Sigmoid colon (tissue), 7 donors: ENCODE measurements around the gene NR6A1. TPM values are rescaled to one million over a fixed set of nuclear protein-coding genes. Genes with fewer than 3 reads are reported as not detected.

Experiments used
- DNase-seq: peaks from one replicate; pipeline ENCODE4 v3.0.0-alpha.2; 2019
- H3K27ac ChIP-seq, 4 donors: fragments of 200-600 bp; sonication (generic); one replicate each; pipeline ENCODE4 v1.5.1; 2016 to 2019; ENCODE audit warnings: mild to moderate bottlenecking in 1 of 4
- H3K27me3 ChIP-seq, 3 donors: fragments of 200-600 bp; sonication (generic); one replicate each; pipeline ENCODE4 v1.5.1; 2019; ENCODE audit warnings: mild to moderate bottlenecking in 1 of 3
- H3K36me3 ChIP-seq, 4 donors: fragments of 200-600 bp; sonication (generic); one replicate each; pipeline ENCODE4 v1.5.1; 2016 to 2019
- H3K4me1 ChIP-seq, 4 donors: fragments of 200-600 bp; sonication (generic); one replicate each; pipeline ENCODE4 v1.5.1; 2017 to 2019
- H3K4me3 ChIP-seq, 4 donors: fragments of 200-600 bp; sonication (generic); one replicate each; pipeline ENCODE4 v1.5.1; 2017 to 2019; ENCODE audit warnings: mild to moderate bottlenecking in 2 of 4, moderate library complexity in 1 of 4
- H3K9me3 ChIP-seq, 4 donors: fragments of 200-600 bp in 3 of 4; sonication (generic) in 3 of 4; one replicate each; pipeline versions ENCODE4 v1.5.1 to v1.6.1; 2013 to 2019
- EP300 ChIP-seq, 4 donors: sonication (generic); formaldehyde crosslinking; IDR thresholded peaks; one replicate each; pipeline ENCODE4 v1.6.1; 2017; ENCODE audit warnings: antibody characterized with exemption in 4 of 4
- POLR2A ChIP-seq, 2 donors: fragments of 450-650 bp; IDR thresholded peaks; one replicate each; pipeline ENCODE4 v1.6.1; 2016; ENCODE audit warnings: antibody characterized with exemption in 2 of 2, mild to moderate bottlenecking in 2 of 2, moderate library complexity in 2 of 2
- POLR2AphosphoS5 ChIP-seq, 4 donors: sonication (generic); formaldehyde crosslinking; IDR thresholded peaks; one replicate each; pipeline ENCODE4 v1.6.1; 2017; ENCODE audit warnings: antibody characterized with exemption in 4 of 4
- WGBS, 2 donors: extraction: QIAGEN DNeasy Blood & Tissue Kit; methylation state at CpG; one replicate each; pipeline ENCODE4 v1.1.7; 2013; 5-methylcytosine and 5-hydroxymethylcytosine counted together
- intact Hi-C: fragments of 100-400 bp; cut with DNase I; formaldehyde crosslinking; loops from one replicate; pipeline ENCODE4 v1.15.1; 2023
- polyA plus RNA-seq, 3 donors: library from polyadenylated mRNA; stranded (reverse); fragments of 200-250 nt; gene quantifications; one replicate each; pipeline ENCODE4 v1.2.3, GENCODE V29; 2013
- total RNA-seq, 4 donors: library from RNA; depleted of rRNA; stranded (reverse); fragments of >200 nt; gene quantifications; one replicate each; pipeline ENCODE4 v1.1.0, GENCODE V29; 2016
- TF ChIP-seq, protein P1 (sequence below), 4 experiments: fragments of 450-650 bp in 3 of 4; fragments of 200-600 bp in 1 of 4; IDR thresholded peaks; one replicate each; pipeline ENCODE4 v1.5.1; 2016 to 2019; ENCODE audit warnings: antibody characterized with exemption in 4 of 4, mild to moderate bottlenecking in 3 of 4, moderate library complexity in 2 of 4
- donor health status: healthy with polysubstance abuse.
- donor health status: Bipolar disorder and iron deficiency.
- donor health status: healthy.

Gene NR6A1
- total and polyA plus RNA-seq, 7 donors, result 0.60 to 3.0 (median 1.8) TPM

DNA sequence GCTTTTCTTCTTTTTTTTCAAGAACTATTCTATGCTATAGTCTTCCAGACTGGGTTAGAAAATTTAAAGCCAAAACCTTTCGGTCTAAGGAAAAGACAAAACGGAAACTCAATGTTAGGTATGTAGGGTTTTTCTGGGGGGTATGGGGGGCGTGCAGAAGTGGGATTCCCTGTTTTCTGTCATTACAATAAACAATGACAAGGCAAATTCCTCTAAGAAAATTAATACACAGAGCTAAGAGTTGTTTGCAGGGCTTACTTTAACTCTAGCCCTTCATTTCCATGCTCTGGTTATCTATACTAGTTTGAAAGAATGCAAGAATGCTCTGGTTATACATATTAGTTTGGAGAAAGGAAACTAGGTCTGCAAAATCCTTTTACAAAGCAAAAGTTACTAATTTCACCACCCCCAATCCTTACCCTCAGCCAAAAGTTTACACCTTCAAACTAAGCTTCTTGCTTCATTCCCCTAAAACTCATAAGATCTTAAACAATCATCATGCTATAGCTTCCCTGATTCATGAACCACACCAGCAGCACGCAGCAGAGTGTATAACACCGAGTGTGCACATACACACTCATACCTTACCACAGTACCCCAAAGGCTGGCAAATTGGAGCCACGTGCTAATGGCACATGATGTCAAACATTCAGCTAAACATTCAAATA lies 174.8 kb downstream of the NR6A1 start:
- no peak overlapping the region for H3K27ac ChIP-seq
- 84 to 88% methylated on average over 6 of the region's 6 CpGs for WGBS, 2 donors
- H3K4me3 ChIP-seq, result no peak overlapping the region
- no peaks in the 10 kb centered on the region for H3K27me3 ChIP-seq
- DNase-seq, result no peak
- H3K36me3 ChIP-seq, result no peaks in the 10 kb centered on the region
- TF ChIP-seq POLR2A (IDR thresholded peaks at IDR 0.05) (no peak), POLR2AphosphoS5 (IDR thresholded peaks at IDR 0.05) (no peak), EP300 (IDR thresholded peaks at IDR 0.05) (no peak)
- TF ChIP-seq, protein P1, sequence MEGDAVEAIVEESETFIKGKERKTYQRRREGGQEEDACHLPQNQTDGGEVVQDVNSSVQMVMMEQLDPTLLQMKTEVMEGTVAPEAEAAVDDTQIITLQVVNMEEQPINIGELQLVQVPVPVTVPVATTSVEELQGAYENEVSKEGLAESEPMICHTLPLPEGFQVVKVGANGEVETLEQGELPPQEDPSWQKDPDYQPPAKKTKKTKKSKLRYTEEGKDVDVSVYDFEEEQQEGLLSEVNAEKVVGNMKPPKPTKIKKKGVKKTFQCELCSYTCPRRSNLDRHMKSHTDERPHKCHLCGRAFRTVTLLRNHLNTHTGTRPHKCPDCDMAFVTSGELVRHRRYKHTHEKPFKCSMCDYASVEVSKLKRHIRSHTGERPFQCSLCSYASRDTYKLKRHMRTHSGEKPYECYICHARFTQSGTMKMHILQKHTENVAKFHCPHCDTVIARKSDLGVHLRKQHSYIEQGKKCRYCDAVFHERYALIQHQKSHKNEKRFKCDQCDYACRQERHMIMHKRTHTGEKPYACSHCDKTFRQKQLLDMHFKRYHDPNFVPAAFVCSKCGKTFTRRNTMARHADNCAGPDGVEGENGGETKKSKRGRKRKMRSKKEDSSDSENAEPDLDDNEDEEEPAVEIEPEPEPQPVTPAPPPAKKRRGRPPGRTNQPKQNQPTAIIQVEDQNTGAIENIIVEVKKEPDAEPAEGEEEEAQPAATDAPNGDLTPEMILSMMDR (IDR thresholded peaks at IDR 0.05), result no peak
- intact Hi-C loops, result no loop called here
- H3K9me3 ChIP-seq, result no peaks in the 10 kb centered on the region
- H3K4me1 ChIP-seq, result peaks cover 0 to 19% (median 13%) of the 10 kb centered on the region in 4 donors

DNA sequence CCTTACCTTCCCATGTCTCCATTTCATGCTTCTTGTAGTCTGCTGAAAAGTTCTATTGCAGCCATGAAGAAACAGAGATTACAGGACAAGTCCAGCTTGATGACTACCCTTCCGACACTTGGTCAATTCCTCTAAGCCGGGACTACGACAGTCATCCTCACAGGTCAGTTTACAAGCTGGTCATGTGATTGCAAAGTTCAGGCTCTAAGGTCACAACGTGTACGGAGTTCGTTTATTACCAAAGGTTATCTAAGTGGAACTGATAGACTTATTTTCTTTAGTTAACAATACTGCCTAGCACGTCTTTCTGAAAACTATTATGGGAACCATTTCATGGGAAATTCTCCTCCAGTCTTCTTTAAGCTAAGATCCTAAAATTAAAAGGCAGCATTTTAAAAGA lies 175.4 kb downstream of the NR6A1 start:
- Histone ChIP-seq H3K4me3 (no peak overlapping the region), H3K27me3 (no peaks in the 10 kb centered on the region), H3K36me3 (no peaks in the 10 kb centered on the region), H3K4me1 (peaks cover 0 to 19% (median 13%) of the 10 kb centered on the region in 4 donors), H3K9me3 (no peaks in the 10 kb centered on the region), H3K27ac (no peak overlapping the region)
- no peak for DNase-seq
- TF ChIP-seq, protein P1 (IDR thresholded peaks at IDR 0.05), result no peak
- TF ChIP-seq POLR2AphosphoS5 (IDR thresholded peaks at IDR 0.05) (no peak), EP300 (IDR thresholded peaks at IDR 0.05) (no peak), POLR2A (IDR thresholded peaks at IDR 0.05) (no peak)
- intact Hi-C loops, result no loop called here
- WGBS, 2 donors, result 24 to 72% methylated on average over 7 of the region's 7 CpGs

DNA sequence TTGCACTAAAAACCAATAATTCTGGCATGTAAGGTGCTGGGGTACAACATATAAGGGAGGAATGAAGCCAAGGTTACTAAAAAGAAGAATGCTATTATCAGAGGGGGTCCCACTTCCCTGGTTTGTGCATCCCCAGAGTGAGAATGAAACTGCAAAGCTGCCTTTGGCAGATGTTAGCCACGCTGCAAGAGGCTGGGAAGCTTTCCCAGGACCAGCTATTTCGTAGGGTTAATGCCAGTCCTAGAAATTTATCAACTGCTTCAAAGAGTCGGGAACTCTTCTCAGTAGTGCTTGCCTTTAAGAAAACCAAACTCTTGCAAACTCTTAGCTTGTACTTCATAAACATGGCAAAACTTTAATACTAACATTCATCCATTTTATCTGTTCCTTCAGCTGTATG lies 176.4 kb downstream of the NR6A1 start:
- Histone ChIP-seq H3K27me3 (no peaks in the 10 kb centered on the region), H3K9me3 (no peaks in the 10 kb centered on the region), H3K27ac (peak overlapping the region in 1 of 4 donors; percentile 27), H3K4me1 (peaks cover 0 to 19% (median 13%) of the 10 kb centered on the region in 4 donors), H3K4me3 (no peak overlapping the region), H3K36me3 (no peaks in the 10 kb centered on the region)
- TF ChIP-seq, protein P1 (IDR thresholded peaks at IDR 0.05), result no peak
- TF ChIP-seq EP300 (IDR thresholded peaks at IDR 0.05) (no peak), POLR2AphosphoS5 (IDR thresholded peaks at IDR 0.05) (no peak), POLR2A (IDR thresholded peaks at IDR 0.05) (no peak)
- intact Hi-C loops, result no loop called here
- 72 to 73% methylated on average over 3 of the region's 3 CpGs for WGBS, 2 donors
- DNase-seq, result no peak

DNA sequence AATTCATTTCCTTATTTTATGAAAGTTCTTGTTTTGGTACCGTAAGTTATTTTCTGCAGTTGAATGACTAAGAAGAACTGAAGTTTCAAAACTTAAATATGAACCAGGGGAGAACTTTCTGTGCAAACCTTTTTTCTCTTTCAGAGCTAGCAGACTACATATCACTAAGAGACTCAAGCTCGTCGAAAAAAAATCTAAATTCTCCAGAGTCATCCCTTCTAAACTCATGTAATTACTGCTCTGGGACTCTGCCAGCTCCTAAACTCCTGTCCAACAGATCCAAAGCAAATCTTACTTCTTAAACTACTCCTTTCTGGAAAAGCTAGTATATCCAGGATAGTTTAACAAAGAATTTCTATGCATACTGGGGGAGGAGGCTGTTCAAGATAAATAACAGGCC lies 176.9 kb downstream of the NR6A1 start:
- Histone ChIP-seq H3K4me1 (peaks cover 0 to 19% (median 13%) of the 10 kb centered on the region in 4 donors), H3K27ac (peak overlapping the region in 1 of 4 donors; percentile 27), H3K9me3 (no peaks in the 10 kb centered on the region), H3K27me3 (no peaks in the 10 kb centered on the region), H3K36me3 (no peaks in the 10 kb centered on the region), H3K4me3 (no peak overlapping the region)
- DNase-seq, result no peak
- intact Hi-C loops, result no loop called here
- 42 to 48% methylated on average over 3 of the region's 3 CpGs for WGBS, 2 donors
- no peak for TF ChIP-seq POLR2A (IDR thresholded peaks at IDR 0.05)

DNA sequence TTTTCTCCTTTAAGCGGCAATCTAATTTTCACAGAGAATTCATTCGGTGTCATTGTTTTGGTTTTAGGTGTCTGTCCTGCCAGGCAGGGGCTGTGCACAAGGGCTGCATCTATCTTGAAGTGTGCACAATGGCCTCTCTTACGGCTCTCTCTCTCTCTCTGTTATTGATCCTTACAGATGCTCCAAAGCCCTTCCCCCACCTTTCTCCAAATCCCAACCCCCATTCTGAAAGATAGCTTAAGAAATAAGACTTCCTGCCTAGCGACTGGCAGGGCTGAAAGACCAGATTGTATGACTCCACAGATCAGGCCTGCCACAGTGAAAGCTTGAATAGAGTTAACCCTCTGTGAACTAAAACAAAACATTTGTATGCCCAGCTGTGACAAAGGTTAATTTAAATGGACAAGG lies 177.5 kb downstream of the NR6A1 start:
- Histone ChIP-seq H3K27ac (no peak overlapping the region), H3K4me1 (peaks cover 0 to 19% (median 13%) of the 10 kb centered on the region in 4 donors), H3K9me3 (no peaks in the 10 kb centered on the region), H3K27me3 (no peaks in the 10 kb centered on the region), H3K4me3 (no peak overlapping the region), H3K36me3 (no peaks in the 10 kb centered on the region)
- TF ChIP-seq POLR2A (IDR thresholded peaks at IDR 0.05), result no peak
- TF ChIP-seq EP300 (IDR thresholded peaks at IDR 0.05), result no peak
- TF ChIP-seq, protein P1 (IDR thresholded peaks at IDR 0.05), result no peak
- no peak for TF ChIP-seq POLR2AphosphoS5 (IDR thresholded peaks at IDR 0.05)
- no peak for DNase-seq
- WGBS, 2 donors, result 63 to 64% methylated on average over 4 of the region's 4 CpGs
- intact Hi-C loops, result no loop called here
